Calu3 (cell line): ENCODE measurements around the gene NR2F1-AS1. TPM values are rescaled to one million over a fixed set of nuclear protein-coding genes. Genes with fewer than 3 reads are reported as not detected.

ENCODE experiments used
- BruUV-seq: library from RNA; stranded (reverse); fragments of 400-500 nt; replicated peaks from 2 replicates; lab custom pipeline; 2021; lab: Mats Ljungman, UMichigan
- CTCF ChIA-PET: fragments of 300-600 bp; sonication (Branson Sonifier 250); formaldehyde crosslinking; loops from one replicate; lab custom pipeline; 2022; ENCODE audit warnings: antibody characterized with exemption; lab: Charles Lee
- DNase-seq: peaks from one replicate; pipeline ENCODE4 v3.0.0; 2022
- H3K27ac Mint-ChIP-seq: one replicate; pipeline ENCODE4 v1.8.0; 2022; ENCODE audit warnings: mixed read lengths; ENCODE audit not compliant: unreplicated experiment
- H3K27me3 Mint-ChIP-seq: one replicate; pipeline ENCODE4 v1.8.0; 2022; ENCODE audit warnings: mixed read lengths; ENCODE audit not compliant: unreplicated experiment
- H3K36me3 Mint-ChIP-seq: one replicate; pipeline ENCODE4 v1.8.0; 2022; ENCODE audit warnings: mild to moderate bottlenecking, moderate library complexity, mixed read lengths; ENCODE audit not compliant: insufficient read depth, unreplicated experiment
- H3K4me1 Mint-ChIP-seq: one replicate; pipeline ENCODE4 v1.8.0; 2022; ENCODE audit warnings: mild to moderate bottlenecking, low read depth, mixed read lengths; ENCODE audit not compliant: unreplicated experiment
- H3K4me3 Mint-ChIP-seq: one replicate; pipeline ENCODE4 v1.8.0; 2022; ENCODE audit warnings: mild to moderate bottlenecking, low read depth, moderate library complexity, mixed read lengths; ENCODE audit not compliant: unreplicated experiment
- H3K9me3 Mint-ChIP-seq: one replicate; pipeline ENCODE4 v1.8.0; 2022; ENCODE audit warnings: low read depth, mixed read lengths; ENCODE audit not compliant: unreplicated experiment
- intact Hi-C: fragments of 100-400 bp; cut with micrococcal nuclease; formaldehyde crosslinking; loops from one replicate; pipeline ENCODE4 v1.10.0; 2022; ENCODE audit not compliant: unreplicated experiment
- total RNA-seq: library from RNA; stranded (reverse); gene quantifications from 2 replicates; pipeline ENCODE4 v1.2.3, GENCODE V29; 2022
- TF ChIP-seq, protein P1 (sequence below): fragments of 200-600 bp; IDR thresholded peaks from one replicate; pipeline ENCODE4 v1.8.0; 2022; ENCODE audit warnings: antibody characterized with exemption; ENCODE audit not compliant: unreplicated experiment

NR2F1-AS1 gene
- total RNA-seq, 1 experiment from 2014 or later: 20.9 TPM

DNA sequence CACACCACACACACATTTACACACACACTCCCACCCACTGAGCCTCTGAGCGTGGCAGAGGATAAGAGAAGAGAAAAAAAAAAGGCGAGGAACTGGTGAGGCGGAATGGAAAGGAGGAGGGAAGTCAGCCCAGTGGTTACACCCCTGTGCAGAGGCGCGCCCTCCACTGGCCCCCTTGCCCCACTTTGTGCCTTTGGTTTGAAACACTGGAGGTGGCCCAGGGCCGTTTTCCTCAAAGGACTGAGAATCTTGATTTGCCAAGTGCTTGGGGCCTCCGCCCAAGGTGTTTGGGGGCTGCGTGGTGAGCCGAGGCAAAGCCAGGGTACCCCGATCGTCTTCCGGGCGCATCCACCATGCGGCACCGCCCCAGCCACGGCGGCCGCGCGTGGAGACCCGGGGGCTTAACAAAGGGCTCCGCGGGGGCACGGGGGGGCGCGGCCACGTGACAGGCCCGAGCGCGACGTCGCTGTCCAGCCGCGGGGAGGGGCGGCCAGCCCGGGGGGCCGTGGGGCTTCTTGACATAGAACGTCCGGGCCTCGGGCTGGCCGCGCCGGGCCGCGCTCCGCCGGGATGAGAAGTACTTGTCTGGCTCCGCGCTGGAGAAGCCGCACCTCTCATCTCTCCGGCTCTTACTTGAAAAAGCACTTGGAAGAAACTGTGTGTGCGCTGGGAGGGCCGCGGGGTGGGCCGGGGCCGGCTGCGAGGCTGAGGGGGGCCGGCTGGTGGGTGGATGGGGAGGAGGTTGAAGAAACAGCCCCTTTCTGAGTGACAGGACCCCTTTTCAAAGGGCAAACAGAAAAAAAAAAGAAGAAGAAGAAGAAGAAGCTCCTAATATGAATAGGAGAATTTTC is 23.0 kb upstream of the NR2F1-AS1 start:
- H3K4me3 Mint-ChIP-seq: no peak overlapping the region

DNA sequence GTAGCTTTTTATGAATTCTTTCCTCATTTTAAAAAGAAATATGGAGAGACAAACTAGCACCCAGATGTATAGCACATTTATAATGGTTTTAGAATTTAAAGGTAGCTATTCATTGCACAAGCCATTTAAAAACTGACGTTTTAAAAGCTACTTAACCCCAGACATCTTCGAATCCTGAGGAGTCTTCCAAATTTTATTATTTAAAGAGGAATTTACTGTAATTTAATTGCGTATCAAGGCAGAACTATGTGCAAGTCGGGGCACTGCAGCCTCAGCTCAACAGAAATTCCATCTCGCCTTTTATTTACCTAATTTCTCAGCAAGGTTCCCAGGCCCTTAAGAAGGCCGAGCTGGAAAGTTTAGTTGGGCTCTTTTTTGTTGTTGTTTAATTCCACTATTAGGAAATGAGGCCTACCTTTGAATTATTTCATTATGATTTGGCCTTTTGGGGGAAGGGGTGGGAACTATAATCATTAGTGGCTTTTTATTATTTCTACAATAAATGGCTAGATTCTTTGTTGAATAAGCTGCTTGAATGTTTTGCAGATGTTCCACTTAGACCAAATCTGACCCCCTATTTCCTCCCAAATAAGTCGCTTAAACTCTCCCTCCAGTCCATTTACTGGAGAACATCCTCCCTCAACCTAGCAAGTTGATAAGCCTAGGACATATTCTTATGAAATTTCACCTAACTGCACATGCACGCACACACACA is 22.2 kb upstream of the NR2F1-AS1 start:
- Mint-ChIP-seq H3K27me3 (peaks cover 3% of the 10 kb centered on the region), H3K4me3 (no peak overlapping the region), H3K27ac (no peak overlapping the region), H3K4me1 (peaks cover 12% of the 10 kb centered on the region), H3K36me3 (no peaks in the 10 kb centered on the region), H3K9me3 (no peaks in the 10 kb centered on the region)
- TF ChIP-seq, protein P1, sequence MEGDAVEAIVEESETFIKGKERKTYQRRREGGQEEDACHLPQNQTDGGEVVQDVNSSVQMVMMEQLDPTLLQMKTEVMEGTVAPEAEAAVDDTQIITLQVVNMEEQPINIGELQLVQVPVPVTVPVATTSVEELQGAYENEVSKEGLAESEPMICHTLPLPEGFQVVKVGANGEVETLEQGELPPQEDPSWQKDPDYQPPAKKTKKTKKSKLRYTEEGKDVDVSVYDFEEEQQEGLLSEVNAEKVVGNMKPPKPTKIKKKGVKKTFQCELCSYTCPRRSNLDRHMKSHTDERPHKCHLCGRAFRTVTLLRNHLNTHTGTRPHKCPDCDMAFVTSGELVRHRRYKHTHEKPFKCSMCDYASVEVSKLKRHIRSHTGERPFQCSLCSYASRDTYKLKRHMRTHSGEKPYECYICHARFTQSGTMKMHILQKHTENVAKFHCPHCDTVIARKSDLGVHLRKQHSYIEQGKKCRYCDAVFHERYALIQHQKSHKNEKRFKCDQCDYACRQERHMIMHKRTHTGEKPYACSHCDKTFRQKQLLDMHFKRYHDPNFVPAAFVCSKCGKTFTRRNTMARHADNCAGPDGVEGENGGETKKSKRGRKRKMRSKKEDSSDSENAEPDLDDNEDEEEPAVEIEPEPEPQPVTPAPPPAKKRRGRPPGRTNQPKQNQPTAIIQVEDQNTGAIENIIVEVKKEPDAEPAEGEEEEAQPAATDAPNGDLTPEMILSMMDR: no peak
- DNase-seq: no peak
- intact Hi-C loops: no loop called here
- CTCF ChIA-PET: interaction anchor here (0.7 kb wide), 1 partner anchor 1002 kb away, joined by 5 read pairs; no protein-coding TSS in a partner anchor
- no TSS peak for BruUV-seq

More for the DNA sequence above, 23.0 kb upstream of the NR2F1-AS1 start:
- H3K27ac Mint-ChIP-seq: no peak overlapping the region
- H3K4me1 Mint-ChIP-seq: peaks cover 13% of the 10 kb centered on the region
- no peak for DNase-seq
- H3K36me3 Mint-ChIP-seq: no peaks in the 10 kb centered on the region
- BruUV-seq: no TSS peak
- no peaks in the 10 kb centered on the region for H3K9me3 Mint-ChIP-seq
- CTCF ChIA-PET: no interaction called here
- TF ChIP-seq, protein P1: no peak
- intact Hi-C loops: no loop called here
- peaks cover 11% of the 10 kb centered on the region for H3K27me3 Mint-ChIP-seq

DNA sequence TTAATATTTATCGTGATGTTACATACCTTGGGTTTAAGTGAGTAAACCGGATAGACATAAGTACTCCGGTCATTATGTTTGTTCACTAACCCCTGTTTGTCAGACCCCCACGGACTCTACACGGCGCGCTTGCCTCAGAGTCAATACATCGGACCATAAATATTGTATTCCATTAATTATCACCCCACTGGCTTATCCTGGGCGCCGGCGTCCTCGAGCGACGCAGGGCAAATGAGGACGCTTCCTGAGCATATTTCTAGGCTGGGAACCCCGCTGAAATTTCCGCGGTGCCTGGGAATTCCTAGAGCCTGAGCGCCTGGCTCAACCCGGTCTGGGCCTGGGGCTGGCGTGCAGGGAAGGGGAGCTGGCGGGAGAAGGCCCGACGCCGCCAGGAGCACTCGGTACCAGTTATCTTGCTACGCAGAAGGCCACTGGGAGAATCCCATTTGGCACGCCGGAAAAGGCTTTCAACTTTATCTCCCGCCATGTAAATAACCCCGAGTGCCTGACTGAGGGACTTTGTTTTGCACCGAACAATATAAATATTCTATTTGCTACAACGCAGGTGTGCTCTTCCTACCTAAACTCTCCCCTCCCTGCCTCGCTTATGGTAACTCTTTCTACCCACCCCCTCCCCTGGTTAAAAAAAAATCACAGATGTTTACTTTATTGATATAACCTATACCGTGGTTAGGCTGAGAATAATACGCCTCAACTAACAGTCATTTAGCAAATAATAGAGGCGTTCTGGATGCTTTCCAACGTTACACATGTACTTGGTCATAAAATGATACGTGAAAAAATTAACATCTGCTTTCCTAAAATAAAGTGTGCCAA is 21.4 kb upstream of the NR2F1-AS1 start:
- Mint-ChIP-seq H3K4me3 (no peak overlapping the region), H3K9me3 (no peaks in the 10 kb centered on the region), H3K4me1 (peaks cover 4% of the 10 kb centered on the region), H3K27me3 (no peaks in the 10 kb centered on the region), H3K27ac (no peak overlapping the region), H3K36me3 (no peaks in the 10 kb centered on the region)
- BruUV-seq: no TSS peak
- intact Hi-C loops: no loop called here
- CTCF ChIA-PET: interaction anchor here (0.7 kb wide), 1 partner anchor 1002 kb away, joined by 5 read pairs; no protein-coding TSS in a partner anchor
- TF ChIP-seq, protein P1: no peak
- no peak for DNase-seq

DNA sequence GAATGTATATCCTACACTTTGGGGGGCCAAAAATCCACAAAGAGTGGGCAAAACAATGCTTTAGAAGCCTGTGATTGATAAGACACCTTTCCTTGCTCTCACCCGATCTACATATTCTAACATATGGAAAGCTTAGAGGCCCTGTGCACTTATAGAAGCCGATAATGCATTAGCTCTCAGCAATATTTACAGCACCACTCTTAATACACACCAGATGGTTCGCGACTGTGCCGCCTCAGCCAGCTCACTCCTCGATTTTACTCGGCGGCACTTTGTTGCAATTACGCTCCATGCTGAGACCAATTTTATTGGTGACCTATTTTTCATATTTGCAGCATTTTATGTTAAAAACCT is 20.8 kb upstream of the NR2F1-AS1 start:
- Mint-ChIP-seq H3K4me3 (no peak overlapping the region), H3K27me3 (no peaks in the 10 kb centered on the region), H3K27ac (no peak overlapping the region), H3K9me3 (no peaks in the 10 kb centered on the region), H3K36me3 (no peaks in the 10 kb centered on the region), H3K4me1 (no peaks in the 10 kb centered on the region)
- TF ChIP-seq, protein P1: no peak
- CTCF ChIA-PET: no interaction called here
- no TSS peak for BruUV-seq
- intact Hi-C loops: no loop called here
- DNase-seq: no peak
